ENCODE data around the gene RGS12.

Gene RGS12

DNA sequence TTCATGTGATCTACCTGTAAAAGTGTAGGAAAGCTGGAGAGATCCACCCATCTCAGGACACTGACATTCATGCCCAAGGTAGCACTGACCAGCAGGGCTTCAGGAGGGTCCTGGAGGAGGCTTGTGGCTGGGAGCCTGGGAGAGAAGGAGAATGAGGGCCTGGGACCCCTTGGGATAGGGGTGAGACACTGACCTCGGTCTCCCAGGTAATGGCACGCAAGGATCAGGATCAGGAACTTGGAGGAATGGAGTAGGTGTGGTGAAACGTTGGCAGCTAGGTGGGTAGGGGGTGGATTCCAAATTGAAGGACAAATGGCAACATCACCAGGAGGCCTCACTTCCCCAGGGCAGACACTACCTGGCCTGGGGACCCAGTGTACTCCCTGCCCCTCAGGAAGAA, 12.4 kb upstream of the RGS12 start:
- no peak for DNase-seq

- no peak for DNase-seq
These were observed 9.3 kb upstream of the RGS12 start for GRCh38 chr4:3283483-3283882.

DNA sequence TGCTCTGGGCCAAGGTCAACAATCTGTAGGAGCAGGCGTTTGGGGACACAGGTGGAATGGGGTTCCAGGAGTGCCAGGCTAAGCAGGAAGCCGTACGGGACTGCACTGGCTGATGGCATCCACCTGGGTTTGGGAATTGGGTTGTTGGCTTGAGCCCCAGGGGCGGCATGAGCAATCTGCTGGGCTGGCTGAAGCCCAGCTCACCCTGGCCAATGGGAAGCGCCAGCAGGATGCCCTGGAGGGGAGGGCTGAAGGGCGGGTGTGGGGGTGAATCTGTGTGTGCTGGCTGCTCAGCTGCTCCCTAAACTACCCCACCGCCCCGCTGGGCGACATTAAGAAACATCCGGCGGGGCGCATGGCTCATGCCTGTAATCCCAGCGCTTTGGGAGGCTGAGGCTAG, 8.9 kb upstream of the RGS12 start:
- DNase-seq, result no peak

GRCh38 chr4:3284734-3285557, 7.9 kb upstream of the RGS12 start:
- DNase-seq, result no peak

DNA sequence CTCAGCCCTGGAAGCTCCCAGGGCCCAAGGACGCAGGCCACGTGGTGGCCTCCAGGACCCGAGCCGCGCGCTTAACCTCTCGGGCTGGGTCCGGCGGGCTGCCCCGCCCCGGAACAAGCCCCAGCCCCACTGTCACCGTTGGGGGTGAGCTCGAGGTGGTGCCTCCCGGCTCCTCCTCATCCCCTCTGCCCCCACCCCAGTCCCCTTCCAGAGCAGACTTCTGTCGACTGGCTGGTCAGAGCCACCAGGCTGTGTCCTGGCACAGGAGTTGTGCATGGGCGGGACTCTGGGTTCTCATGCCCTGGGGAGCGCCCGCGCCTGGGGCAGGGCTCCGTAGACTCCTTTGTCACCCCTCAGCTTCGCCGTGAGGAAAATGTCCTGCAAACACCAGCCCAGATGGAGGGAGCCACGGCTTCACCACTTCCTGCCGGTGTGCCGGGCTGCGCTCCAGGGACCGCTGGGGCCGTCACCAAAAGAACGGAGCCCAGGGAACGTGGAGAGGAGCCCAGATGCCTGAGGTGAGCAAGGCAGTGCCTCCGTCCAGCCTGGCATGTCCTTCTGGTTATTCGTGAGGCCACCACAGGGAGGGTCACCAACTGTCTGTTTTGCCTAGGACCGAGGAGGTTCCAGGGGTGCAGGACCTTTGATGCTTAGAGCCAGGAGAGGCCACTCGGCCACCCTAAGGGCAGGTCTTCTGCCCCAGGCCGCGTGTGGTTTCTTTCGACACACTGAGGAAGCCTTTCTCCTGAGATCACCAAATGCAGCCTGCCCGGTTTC, 7.1 kb upstream of the RGS12 start:
- DNase-seq, result no peak

DNA sequence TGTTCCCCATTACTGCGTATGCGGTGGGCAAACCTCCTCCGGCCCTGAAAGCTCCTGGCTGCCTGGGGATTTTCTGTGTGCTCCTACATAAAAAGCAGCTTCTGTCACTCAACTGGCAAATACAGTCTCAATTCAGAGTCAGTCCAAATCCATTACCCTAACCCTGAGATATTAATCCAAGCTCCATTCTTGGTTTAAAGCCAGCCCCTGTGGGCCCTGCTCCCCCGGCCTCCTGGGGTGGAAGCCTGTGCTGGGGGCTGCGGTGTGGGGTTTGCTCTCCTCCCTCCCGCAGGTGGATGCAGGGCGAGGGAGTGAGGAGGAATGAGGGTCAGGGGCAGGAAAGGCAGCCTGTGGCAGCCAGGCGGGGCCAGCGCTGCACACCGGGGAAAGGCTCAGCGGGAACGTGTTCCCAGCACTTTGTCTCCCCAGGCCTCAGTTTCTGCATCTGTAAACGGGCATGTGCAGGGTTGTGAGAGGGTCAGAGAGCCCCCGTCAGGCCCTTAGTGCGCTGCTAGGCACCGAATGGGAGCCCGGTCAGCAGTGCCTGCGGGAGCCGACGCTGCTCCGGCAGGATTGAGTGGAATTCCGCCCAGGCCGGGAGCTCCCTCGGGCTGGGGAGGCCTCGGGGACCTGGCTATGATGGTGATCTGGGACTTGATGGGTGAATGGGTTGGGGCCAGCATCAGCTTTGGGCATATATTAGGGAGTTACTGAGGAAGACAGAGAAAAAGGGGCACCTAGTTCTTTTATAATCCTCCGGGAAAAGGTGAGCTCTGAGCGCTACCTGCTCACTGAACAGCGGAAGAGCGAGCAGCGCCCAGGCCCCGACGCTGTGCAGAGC, 6.3 kb upstream of the RGS12 start:
- DNase-seq, result no peak

DNA sequence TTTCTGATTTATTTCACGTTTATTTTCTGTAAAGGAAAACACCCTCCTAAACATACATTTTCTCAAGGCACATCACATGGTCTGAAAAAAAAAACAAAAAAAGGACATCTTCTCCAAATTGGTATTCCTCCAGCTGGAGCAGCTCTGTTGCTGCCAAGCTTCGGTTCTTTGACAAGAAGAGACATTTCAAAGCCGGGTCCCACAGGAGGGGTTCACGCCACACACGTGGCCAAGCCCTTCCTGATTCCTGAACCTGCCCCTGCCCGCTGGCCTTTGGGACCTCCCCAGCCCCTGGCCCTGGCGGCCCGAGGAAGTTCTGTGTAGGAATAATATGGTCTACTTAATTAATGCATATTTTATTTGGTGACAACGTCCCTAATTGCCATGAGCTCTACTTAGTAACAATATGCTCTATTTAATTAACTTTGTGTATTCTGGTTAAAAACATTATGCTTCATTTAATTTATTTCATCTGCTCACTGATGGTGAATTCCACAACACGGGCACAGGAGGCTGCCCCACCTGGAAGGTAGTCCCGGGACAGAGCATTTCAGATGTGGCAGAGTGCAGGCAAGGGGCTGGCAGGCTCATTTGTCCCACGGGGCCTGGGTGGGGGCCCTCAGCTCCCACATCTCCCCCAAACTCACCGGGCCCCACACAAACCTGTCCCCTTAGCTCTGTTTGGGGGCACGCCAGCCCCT, 5.4 kb upstream of the RGS12 start:
- DNase-seq, result no peak

- DNase-seq, result no peak
These were observed 4.8 kb upstream of the RGS12 start for GRCh38 chr4:3287972-3288570.

GRCh38 chr4:3288571-3289094, 4.2 kb upstream of the RGS12 start:
- DNase-seq, result no peak

- no peak for DNase-seq
These were observed 2.3 kb upstream of the RGS12 start for GRCh38 chr4:3290476-3290875.

DNA sequence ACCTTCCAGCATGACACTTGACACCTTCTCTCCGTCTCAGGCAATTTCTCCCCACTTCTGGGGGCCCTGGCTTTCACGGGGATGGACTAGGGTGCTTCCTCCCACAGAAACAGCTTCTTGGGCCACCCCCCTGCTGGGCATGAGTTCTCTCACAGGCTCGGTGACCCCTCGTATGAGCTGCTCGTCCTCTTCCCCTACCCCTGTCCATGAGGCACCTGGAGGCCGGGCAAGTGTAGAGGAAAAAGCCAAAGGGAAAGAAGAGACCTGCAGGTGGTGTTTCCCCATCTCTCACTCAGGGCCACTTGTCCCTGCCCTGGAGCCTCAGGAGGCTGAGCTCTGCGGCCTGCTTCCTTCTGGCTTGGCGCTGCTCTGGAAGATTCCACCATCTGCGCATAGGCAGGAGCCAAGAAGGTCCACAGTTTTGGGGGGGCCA, 1.9 kb upstream of the RGS12 start:
- no peak for DNase-seq

DNA sequence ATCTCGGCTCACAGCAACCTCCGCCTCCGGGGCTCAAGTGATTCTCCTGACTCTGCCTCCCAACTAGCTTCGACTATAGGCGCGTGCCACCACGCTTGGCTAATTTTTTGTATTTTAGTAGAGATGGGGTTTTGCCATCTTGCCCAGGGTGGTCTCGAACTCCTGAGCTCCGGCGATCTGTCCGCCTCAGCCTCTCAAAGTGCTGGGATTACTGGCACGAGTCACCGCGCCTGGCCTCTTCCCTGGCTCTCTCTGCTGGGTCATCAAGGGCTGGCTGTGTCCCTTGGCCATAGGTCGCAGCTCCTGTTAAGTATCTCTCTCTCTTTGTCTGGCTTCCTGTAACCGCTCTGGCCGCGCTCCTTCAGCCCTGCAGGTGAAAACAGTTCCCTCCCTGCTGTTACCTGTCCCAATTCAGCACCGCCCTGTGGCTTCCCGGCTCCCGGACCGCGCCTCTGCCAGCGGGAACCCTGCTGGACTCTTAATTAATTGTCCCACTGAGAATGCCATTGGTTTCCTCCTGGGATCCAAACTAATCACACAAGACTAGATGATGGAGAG, 1.3 kb upstream of the RGS12 start:
- DNase-seq, result no peak

DNA sequence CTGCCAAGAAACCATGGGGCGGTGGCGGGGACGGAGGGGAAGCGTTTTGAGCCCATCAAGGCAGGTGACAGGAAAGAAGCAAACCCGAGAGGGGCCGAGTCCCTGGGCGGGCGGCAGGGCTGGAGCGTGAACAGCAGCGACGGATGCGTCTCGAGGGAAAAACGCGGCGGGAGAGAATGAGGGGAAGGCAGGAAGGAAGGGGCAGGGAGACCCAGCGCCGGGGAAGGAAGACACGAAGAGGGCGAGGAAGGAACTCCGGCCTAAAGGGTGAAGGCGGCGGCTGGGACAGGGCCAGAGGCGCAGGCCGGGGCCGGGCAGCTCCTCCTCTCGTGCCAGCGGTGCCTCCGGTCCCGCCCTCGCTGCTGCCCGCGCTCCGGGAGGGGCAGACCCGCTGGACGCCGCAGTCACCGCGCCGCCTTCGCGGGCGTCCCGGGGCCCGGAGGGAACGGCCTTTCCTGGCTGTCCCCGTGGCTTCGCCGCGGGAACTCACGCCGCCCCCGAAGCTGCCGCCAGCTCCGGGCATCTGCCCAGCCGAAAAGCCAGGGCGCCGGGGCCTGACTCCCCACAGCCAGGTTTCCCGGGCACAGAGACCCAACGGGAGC, 751 bp upstream of the RGS12 start:
- DNase-seq, result no peak

DNA sequence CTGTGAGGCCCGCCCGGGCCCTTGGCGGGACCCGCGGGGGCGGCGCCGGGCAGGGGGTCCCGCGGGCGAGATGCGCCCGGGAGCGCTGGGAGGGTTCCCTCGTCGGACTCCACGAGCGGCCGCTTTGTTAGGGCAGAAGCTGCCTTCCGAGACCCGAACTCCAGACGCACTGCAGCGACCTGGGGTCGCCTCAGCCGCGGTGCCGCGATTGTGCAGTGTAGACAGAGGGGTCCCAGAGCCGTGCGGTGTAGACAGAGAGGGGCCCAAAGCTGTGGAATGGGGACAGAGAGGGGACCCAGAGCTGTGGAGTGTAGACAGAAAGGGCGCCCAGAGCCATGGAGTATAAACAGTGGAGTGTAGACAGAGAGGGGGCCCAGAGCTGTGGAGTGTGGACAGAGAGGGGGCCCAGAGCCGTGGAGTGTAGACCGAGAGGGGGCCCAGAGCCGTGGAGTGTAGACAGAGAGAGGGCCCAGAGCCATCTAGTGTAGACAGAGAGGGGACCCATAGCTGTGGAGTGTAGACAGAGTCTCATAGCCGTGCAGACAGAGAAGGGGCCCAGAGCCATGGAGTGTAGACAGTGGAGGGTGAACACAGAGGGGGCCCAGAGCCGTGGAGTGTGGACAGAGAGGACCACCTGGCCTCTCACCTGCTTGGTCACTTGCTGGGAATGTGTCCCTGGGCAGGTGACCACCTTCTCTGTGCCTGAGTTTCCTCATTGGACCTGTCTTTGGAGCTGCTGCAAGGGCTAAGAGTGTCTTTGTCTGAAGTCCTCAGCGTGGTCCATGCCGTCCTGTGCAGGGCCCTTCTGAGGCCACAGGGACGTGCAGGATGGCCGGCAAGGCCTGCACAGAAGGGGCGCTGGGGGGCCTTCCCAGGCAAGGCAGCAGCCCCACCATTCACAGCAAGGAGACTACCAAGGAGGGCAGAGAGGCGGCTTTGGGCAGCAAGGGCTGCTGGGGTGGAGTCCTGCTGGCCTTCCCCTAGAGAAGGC, 875 bp downstream of the RGS12 start:
- DNase-seq, result no peak

GRCh38 chr4:3294401-3295241, 1.8 kb downstream of the RGS12 start:
- no peak for DNase-seq

GRCh38 chr4:3295837-3296624, 3.2 kb downstream of the RGS12 start:
- DNase-seq, result no peak

DNA sequence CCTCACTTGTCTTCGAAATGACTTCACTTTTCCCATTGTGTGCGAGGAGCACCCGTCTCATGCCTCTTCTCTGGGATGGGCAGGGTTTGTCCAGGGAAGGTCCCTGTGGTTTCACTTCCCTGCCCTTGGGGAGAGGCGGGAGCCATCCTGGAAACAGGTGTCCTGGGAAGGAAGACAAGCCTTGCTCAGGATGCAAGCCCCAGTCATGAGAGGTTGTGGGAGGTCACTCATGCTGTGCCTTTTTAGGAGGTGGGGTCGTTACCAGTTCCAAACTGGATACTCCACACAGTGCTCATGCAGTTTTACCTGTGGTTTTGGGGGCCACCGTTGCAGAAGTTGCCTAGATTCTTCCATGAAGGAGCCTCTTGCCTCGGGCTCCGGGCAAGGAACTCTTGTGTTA, 3.8 kb downstream of the RGS12 start:
- DNase-seq, result no peak
